Subcutaneous abdominal adipose tissue (tissue), 5 donors: ENCODE measurements around the gene CSRNP3.

ENCODE experiments used
- H3K27ac ChIP-seq: one replicate; pipeline ENCODE4 v1.7.0; 2013; ENCODE audit warnings: low read depth, mild to moderate bottlenecking, inconsistent platforms, low read length, moderate library complexity
- H3K27me3 ChIP-seq, 5 donors: one replicate each; pipeline ENCODE4 v1.7.0; 2013; ENCODE audit warnings: low read length in 5 of 5, inconsistent platforms in 1 of 5; ENCODE audit not compliant: control insufficient read depth in 5 of 5, insufficient read depth in 4 of 5
- H3K36me3 ChIP-seq, 5 donors: one replicate each; pipeline ENCODE4 v1.7.0; 2013; ENCODE audit warnings: low read length in 5 of 5; ENCODE audit not compliant: control insufficient read depth in 5 of 5, insufficient read depth in 5 of 5
- H3K4me1 ChIP-seq, 5 donors: one replicate each; pipeline ENCODE4 v1.7.0; 2013; ENCODE audit warnings: low read length in 5 of 5, mild to moderate bottlenecking in 3 of 5, moderate library complexity in 1 of 5; ENCODE audit not compliant: control insufficient read depth in 5 of 5, insufficient read depth in 5 of 5
- H3K4me3 ChIP-seq, 5 donors: one replicate each; pipeline ENCODE4 v1.7.0; 2013; ENCODE audit warnings: low read length in 5 of 5, low read depth in 1 of 5
- H3K9ac ChIP-seq, 5 donors: one replicate each; pipeline ENCODE4 v1.7.0; 2013; ENCODE audit warnings: low read length in 5 of 5, mild to moderate bottlenecking in 4 of 5, moderate library complexity in 3 of 5
- H3K9me3 ChIP-seq, 5 donors: one replicate each; pipeline ENCODE4 v1.7.0; 2013; ENCODE audit warnings: low read length in 5 of 5; ENCODE audit not compliant: control insufficient read depth in 5 of 5
- donor health status: healthy.
- donor health status: healthy.
- donor health status: healthy.
- donor health status: healthy.
- donor health status: healthy.

Gene CSRNP3

DNA sequence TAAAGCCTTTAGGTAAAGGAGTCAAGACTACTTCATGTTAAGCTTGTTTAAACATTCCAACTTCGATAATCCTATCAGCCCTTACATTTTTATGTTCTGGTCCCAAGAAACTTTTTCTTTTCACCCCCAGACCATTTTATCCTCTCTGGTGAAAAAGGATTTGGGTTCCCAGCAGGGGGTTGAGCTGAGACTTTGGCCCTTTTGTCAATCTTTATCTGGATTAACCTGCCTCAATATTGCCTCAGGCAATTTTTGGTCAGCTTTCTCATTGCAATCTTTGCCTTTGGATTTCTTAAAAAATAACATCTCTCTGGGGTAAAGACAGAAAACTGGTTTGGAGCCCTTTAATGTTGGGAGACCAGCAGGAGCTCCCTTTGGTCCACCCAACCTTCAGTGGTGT is 33.9 kb upstream of the CSRNP3 start:
- no peak overlapping the region for H3K4me3 ChIP-seq
- no peaks in the 10 kb centered on the region for H3K27me3 ChIP-seq
- H3K27ac ChIP-seq: no peak overlapping the region
- no peaks in the 10 kb centered on the region for H3K36me3 ChIP-seq
- H3K9ac ChIP-seq: no peak overlapping the region
- no peaks in the 10 kb centered on the region for H3K4me1 ChIP-seq
- no peaks in the 10 kb centered on the region for H3K9me3 ChIP-seq

- H3K9me3 ChIP-seq: no peaks in the 10 kb centered on the region
- H3K27ac ChIP-seq: no peak overlapping the region
- no peaks in the 10 kb centered on the region for H3K36me3 ChIP-seq
- no peaks in the 10 kb centered on the region for H3K4me1 ChIP-seq
- no peaks in the 10 kb centered on the region for H3K27me3 ChIP-seq
- H3K4me3 ChIP-seq: no peak overlapping the region
- no peak overlapping the region for H3K9ac ChIP-seq
These were observed 32.9 kb upstream of the CSRNP3 start for GRCh38 chr2:165436559-165436958.

- Histone ChIP-seq H3K4me1 (no peaks in the 10 kb centered on the region), H3K9ac (no peak overlapping the region), H3K27ac (no peak overlapping the region), H3K9me3 (no peaks in the 10 kb centered on the region), H3K27me3 (no peaks in the 10 kb centered on the region), H3K4me3 (no peak overlapping the region), H3K36me3 (no peaks in the 10 kb centered on the region)
These were observed 29.1 kb upstream of the CSRNP3 start for GRCh38 chr2:165440367-165440766.

DNA sequence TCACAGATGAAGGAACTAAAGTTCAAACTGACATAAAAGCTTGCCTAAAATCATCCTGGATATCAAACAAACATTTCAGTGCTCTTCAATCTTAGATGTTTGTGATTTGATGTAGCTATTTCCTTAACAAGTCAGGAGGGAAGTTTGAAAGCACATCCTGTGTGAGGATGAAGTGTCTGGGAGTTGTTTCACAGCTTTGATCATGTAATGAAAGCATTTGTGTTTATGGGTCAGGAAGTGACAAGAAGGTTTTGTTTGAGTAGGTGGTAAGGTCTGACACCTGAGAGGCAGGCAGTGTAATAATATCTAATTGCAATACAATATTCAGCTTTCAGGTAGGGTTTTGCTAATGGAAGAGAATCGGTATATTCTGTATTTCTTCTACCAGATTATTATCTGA is 26.0 kb upstream of the CSRNP3 start:
- no peaks in the 10 kb centered on the region for H3K9me3 ChIP-seq
- H3K4me3 ChIP-seq: no peak overlapping the region
- H3K36me3 ChIP-seq: no peaks in the 10 kb centered on the region
- H3K27ac ChIP-seq: no peak overlapping the region
- H3K4me1 ChIP-seq: no peaks in the 10 kb centered on the region
- H3K27me3 ChIP-seq: no peaks in the 10 kb centered on the region
- no peak overlapping the region for H3K9ac ChIP-seq

- H3K27ac ChIP-seq: no peak overlapping the region
- no peak overlapping the region for H3K9ac ChIP-seq
- H3K27me3 ChIP-seq: peaks cover 0 to 2% (median 0%) of the 10 kb centered on the region in 5 donors
- H3K36me3 ChIP-seq: no peaks in the 10 kb centered on the region
- no peak overlapping the region for H3K4me3 ChIP-seq
- no peaks in the 10 kb centered on the region for H3K4me1 ChIP-seq
- H3K9me3 ChIP-seq: no peaks in the 10 kb centered on the region
These were observed 21.1 kb upstream of the CSRNP3 start for GRCh38 chr2:165448406-165448805.

- H3K4me1 ChIP-seq: no peaks in the 10 kb centered on the region
- no peak overlapping the region for H3K27ac ChIP-seq
These were observed 19.3 kb upstream of the CSRNP3 start for GRCh38 chr2:165450156-165450555.

GRCh38 chr2:165452327-165452726 is 17.2 kb upstream of the CSRNP3 start:
- Histone ChIP-seq H3K4me3 (no peak overlapping the region), H3K27ac (no peak overlapping the region), H3K27me3 (peaks cover 0 to 2% (median 0%) of the 10 kb centered on the region in 5 donors), H3K4me1 (no peaks in the 10 kb centered on the region), H3K9me3 (peaks cover 0 to 3% (median 0%) of the 10 kb centered on the region in 5 donors), H3K9ac (no peak overlapping the region), H3K36me3 (no peaks in the 10 kb centered on the region)

More at GRCh38 chr2:165450156-165450555, 19.3 kb upstream of the CSRNP3 start:
- H3K4me3 ChIP-seq: no peak overlapping the region
- no peak overlapping the region for H3K9ac ChIP-seq
- no peaks in the 10 kb centered on the region for H3K36me3 ChIP-seq
- peaks cover 0 to 2% (median 0%) of the 10 kb centered on the region in 5 donors for H3K27me3 ChIP-seq
- peaks cover 0 to 2% (median 0%) of the 10 kb centered on the region in 5 donors for H3K9me3 ChIP-seq

DNA sequence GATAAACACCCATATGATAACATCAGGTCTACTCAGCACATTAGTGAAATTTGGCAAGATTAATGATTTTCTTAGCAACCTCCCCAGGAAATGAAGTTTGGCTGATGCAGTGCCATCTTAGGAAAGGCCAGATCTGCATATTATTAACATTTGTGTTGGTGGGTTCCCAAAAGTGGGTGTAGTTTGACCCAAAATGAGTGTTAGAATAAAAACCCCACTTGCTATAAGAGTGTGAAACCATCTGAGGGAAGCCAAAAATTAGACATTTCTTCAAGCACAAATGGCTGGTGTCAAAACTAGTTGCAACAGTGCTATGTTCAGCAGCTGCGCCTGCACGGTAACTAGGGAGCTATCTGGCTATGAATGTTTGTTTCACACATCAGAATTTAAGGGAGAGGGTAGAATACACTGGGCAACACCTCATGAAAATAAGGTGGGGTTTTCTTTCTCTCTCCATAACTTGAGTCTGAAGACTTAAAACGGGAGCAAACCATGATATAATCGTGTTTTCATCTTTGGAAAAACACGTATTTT is 15.9 kb upstream of the CSRNP3 start:
- H3K27me3 ChIP-seq: peaks cover 0 to 2% (median 0%) of the 10 kb centered on the region in 5 donors

DNA sequence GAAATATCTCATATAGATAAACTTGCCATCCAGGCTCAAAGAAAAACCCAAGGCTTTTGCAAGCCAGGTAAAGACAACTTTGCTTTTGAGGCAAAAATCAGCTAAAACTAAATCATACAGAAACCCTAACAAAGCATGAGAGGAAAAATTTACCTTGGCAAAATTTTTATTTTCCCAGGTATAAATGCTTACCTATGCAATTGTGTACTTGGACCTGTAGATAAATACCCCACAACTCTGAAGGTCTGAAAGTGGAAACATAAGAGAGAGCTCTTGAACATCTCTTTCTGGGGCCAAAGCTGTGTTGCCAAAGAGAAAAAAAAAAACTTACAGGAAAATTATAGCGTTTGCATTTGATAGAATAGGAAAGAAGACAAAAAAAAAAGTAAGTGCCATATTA is 14.6 kb upstream of the CSRNP3 start:
- Histone ChIP-seq H3K4me3 (no peak overlapping the region), H3K9ac (no peak overlapping the region), H3K27ac (no peak overlapping the region), H3K27me3 (peaks cover 0 to 2% (median 0%) of the 10 kb centered on the region in 5 donors), H3K36me3 (no peaks in the 10 kb centered on the region), H3K4me1 (no peaks in the 10 kb centered on the region), H3K9me3 (peaks cover 0 to 3% (median 2%) of the 10 kb centered on the region in 5 donors)

More for the DNA sequence above, 15.9 kb upstream of the CSRNP3 start:
- H3K9ac ChIP-seq: no peak overlapping the region
- H3K4me3 ChIP-seq: no peak overlapping the region
- H3K9me3 ChIP-seq: peaks cover 0 to 3% (median under 1%) of the 10 kb centered on the region in 5 donors
- no peaks in the 10 kb centered on the region for H3K4me1 ChIP-seq
- H3K36me3 ChIP-seq: no peaks in the 10 kb centered on the region
- H3K27ac ChIP-seq: no peak overlapping the region

DNA sequence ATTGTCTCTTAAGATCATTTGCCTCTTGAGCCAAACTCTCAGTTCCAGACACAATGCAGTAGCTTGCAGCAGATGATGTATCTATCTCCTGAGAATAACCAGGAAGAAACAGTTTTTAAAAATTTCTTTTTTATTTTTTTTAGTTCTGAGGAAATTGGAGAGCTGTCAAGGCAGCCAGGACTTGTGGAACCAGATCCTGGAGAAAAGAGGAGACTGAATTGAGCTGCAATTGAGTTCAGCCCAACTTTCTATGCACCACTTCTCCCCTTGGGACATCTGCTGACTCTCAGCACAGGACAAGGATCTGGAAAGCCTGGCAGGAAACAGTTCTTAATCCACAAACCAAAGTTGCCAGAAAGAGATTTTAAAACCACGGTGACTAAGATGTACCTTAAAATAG is 13.5 kb upstream of the CSRNP3 start:
- Histone ChIP-seq H3K9ac (no peak overlapping the region), H3K36me3 (no peaks in the 10 kb centered on the region), H3K27me3 (no peaks in the 10 kb centered on the region), H3K9me3 (peaks cover 0 to 3% (median 2%) of the 10 kb centered on the region in 5 donors), H3K4me3 (no peak overlapping the region), H3K4me1 (no peaks in the 10 kb centered on the region), H3K27ac (no peak overlapping the region)
